ENCODE results near the gene ARRB1. TPM values are rescaled to one million over a fixed set of nuclear protein-coding genes. Genes with fewer than 3 reads are reported as not detected.

Gene ARRB1
- total RNA-seq, 1 experiment from 2014 or later: 116 TPM

GRCh38 chr11:75263944-75264349 lies 87.5 kb downstream of the ARRB1 start:
- H3K36me3 Mint-ChIP-seq (ENCODE audit: insufficient read depth, unreplicated experiment): peaks cover 59% of the 10 kb centered on the region
- H3K27ac Mint-ChIP-seq (ENCODE audit: unreplicated experiment): peak overlapping the region; percentile 29

DNA sequence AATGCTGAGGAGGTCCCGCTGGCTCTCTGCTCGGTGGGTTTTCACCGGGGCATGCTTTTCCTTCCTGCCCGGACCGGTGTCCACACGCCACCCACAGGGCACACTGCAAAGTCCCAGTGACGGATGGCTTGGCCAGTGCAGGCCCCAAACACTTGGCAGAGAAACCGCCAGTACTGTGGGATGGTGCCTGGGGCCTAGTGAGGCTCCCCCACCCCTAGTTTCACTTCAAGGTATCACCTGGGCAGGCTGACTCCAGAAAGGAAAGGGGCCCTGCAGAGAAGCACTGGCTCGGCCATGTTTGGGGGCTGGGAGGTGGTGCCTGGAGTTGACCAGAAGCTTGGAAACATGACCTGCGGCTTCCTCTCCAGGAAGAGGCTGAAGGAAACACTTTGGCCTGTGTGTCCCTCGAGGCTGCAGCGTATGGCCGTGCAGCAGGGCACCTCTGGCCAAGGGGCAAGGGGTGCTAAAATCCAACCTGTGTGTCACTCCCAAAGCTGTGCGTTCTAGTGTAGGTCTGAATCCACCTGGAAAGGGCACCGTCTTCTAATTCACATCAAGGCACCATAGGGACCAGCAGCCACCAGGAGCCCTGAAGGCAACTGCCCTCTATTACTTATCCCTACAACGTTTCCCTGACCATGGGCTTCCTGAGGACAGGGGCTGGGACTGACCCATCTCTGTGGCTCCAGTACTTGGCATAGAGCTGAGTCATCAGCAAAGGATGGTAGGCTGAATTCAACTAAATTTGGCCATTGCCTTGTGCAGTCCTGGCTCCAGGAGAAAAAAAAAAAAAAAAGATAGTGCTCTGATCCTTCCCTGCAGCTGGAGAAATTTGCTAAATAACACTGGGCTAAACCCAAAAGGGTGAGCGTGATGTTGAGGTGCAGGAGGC lies 88.3 kb downstream of the ARRB1 start:
- peak overlapping the region; percentile 29 for H3K27ac Mint-ChIP-seq (ENCODE audit: unreplicated experiment)
- no peaks in the 10 kb centered on the region for H3K9me3 Mint-ChIP-seq (ENCODE audit: unreplicated experiment)
- POLR2A ChIA-PET: interaction anchor here (0.6 to 0.9 kb wide), 2 partner anchors 117 to 771 kb away, joined by 5 to 6 read pairs; no protein-coding TSS in a partner anchor
- no peaks in the 10 kb centered on the region for H3K4me1 ChIP-seq
- peak in 1 of 2 experiments; percentile 39 for DNase-seq
- no peaks in the 10 kb centered on the region for H3K9me3 ChIP-seq
- H3K27me3 ChIP-seq (replicated peaks; ENCODE audit: control insufficient read depth, insufficient read depth, low read length): no peaks in the 10 kb centered on the region; the same call in 1 of the 2 replicates
- no TSS peak for BruUV-seq (replicated peaks)
- CTCF ChIA-PET: interaction anchor here (1.1 kb wide), 1 partner anchor 15 kb away, joined by 5 read pairs; no protein-coding TSS in a partner anchor
- no peak overlapping the region for H3K4me3 ChIP-seq (ENCODE audit: low read depth, low read length)
- H3K4me1 Mint-ChIP-seq (ENCODE audit: low read depth, unreplicated experiment): peaks cover 9% of the 10 kb centered on the region
- H3K27me3 Mint-ChIP-seq (ENCODE audit: insufficient read depth, unreplicated experiment): peaks cover 4% of the 10 kb centered on the region
- TF ChIP-seq, protein P1, sequence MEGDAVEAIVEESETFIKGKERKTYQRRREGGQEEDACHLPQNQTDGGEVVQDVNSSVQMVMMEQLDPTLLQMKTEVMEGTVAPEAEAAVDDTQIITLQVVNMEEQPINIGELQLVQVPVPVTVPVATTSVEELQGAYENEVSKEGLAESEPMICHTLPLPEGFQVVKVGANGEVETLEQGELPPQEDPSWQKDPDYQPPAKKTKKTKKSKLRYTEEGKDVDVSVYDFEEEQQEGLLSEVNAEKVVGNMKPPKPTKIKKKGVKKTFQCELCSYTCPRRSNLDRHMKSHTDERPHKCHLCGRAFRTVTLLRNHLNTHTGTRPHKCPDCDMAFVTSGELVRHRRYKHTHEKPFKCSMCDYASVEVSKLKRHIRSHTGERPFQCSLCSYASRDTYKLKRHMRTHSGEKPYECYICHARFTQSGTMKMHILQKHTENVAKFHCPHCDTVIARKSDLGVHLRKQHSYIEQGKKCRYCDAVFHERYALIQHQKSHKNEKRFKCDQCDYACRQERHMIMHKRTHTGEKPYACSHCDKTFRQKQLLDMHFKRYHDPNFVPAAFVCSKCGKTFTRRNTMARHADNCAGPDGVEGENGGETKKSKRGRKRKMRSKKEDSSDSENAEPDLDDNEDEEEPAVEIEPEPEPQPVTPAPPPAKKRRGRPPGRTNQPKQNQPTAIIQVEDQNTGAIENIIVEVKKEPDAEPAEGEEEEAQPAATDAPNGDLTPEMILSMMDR (IDR thresholded peaks at IDR 0.05; ENCODE audit: insufficient read depth in 1 of 2, low read depth in 1 of 2, low read length in 1 of 2, severe bottlenecking in 1 of 2, unreplicated experiment in 1 of 2): no peak
- no peaks in the 10 kb centered on the region for H3K36me3 ChIP-seq (ENCODE audit: control insufficient read depth, insufficient read depth, low read length)
- H3K36me3 Mint-ChIP-seq (ENCODE audit: insufficient read depth, unreplicated experiment): peaks cover 59% of the 10 kb centered on the region
- intact Hi-C loops (cut with micrococcal nuclease; ENCODE audit: unreplicated experiment): no loop called here
- no peak overlapping the region for H3K4me3 Mint-ChIP-seq (ENCODE audit: unreplicated experiment)

More at GRCh38 chr11:75263944-75264349, 87.5 kb downstream of the ARRB1 start:
- H3K4me1 Mint-ChIP-seq (ENCODE audit: low read depth, unreplicated experiment): peaks cover 9% of the 10 kb centered on the region
- ChIA-PET CTCF (no interaction called here), POLR2A (no interaction called here)
- peaks cover 4% of the 10 kb centered on the region for H3K27me3 Mint-ChIP-seq (ENCODE audit: insufficient read depth, unreplicated experiment)
- Histone ChIP-seq H3K27me3 (replicated peaks; ENCODE audit: control insufficient read depth, insufficient read depth, low read length) (no peaks in the 10 kb centered on the region; the same call in 1 of the 2 replicates), H3K4me1 (no peaks in the 10 kb centered on the region), H3K9me3 (no peaks in the 10 kb centered on the region), H3K36me3 (ENCODE audit: control insufficient read depth, insufficient read depth, low read length) (no peaks in the 10 kb centered on the region), H3K4me3 (ENCODE audit: low read depth, low read length) (no peak overlapping the region)
- no peaks in the 10 kb centered on the region for H3K9me3 Mint-ChIP-seq (ENCODE audit: unreplicated experiment)
- DNase-seq: peak in 1 of 2 experiments; percentile 38
- no peak overlapping the region for H3K4me3 Mint-ChIP-seq (ENCODE audit: unreplicated experiment)
- TF ChIP-seq, protein P1 (IDR thresholded peaks at IDR 0.05; ENCODE audit: insufficient read depth in 1 of 2, low read depth in 1 of 2, low read length in 1 of 2, severe bottlenecking in 1 of 2, unreplicated experiment in 1 of 2): no peak
- BruUV-seq (replicated peaks): no TSS peak
- intact Hi-C loops (cut with micrococcal nuclease; ENCODE audit: unreplicated experiment): no loop called here

- intact Hi-C loops (cut with micrococcal nuclease; ENCODE audit: unreplicated experiment): no loop called here
- H3K9me3 Mint-ChIP-seq (ENCODE audit: unreplicated experiment): no peaks in the 10 kb centered on the region
- no peak overlapping the region for H3K27ac Mint-ChIP-seq (ENCODE audit: unreplicated experiment)
- Histone ChIP-seq H3K36me3 (ENCODE audit: control insufficient read depth, insufficient read depth, low read length) (no peaks in the 10 kb centered on the region), H3K4me1 (no peaks in the 10 kb centered on the region), H3K9me3 (no peaks in the 10 kb centered on the region), H3K4me3 (ENCODE audit: low read depth, low read length) (no peak overlapping the region), H3K27me3 (replicated peaks; ENCODE audit: control insufficient read depth, insufficient read depth, low read length) (no peaks in the 10 kb centered on the region; the same call in 1 of the 2 replicates)
- POLR2A ChIA-PET: interaction anchor here (0.9 kb wide), 1 partner anchor 116 kb away, joined by 6 read pairs; no protein-coding TSS in a partner anchor
- H3K36me3 Mint-ChIP-seq (ENCODE audit: insufficient read depth, unreplicated experiment): peaks cover 55% of the 10 kb centered on the region
- peaks cover 9% of the 10 kb centered on the region for H3K4me1 Mint-ChIP-seq (ENCODE audit: low read depth, unreplicated experiment)
- no peak for DNase-seq
- TF ChIP-seq, protein P1 (IDR thresholded peaks at IDR 0.05; ENCODE audit: insufficient read depth in 1 of 2, low read depth in 1 of 2, low read length in 1 of 2, severe bottlenecking in 1 of 2, unreplicated experiment in 1 of 2): no peak
- CTCF ChIA-PET: interaction anchor here (1.1 kb wide), 1 partner anchor 14 kb away, joined by 5 read pairs; no protein-coding TSS in a partner anchor
- H3K4me3 Mint-ChIP-seq (ENCODE audit: unreplicated experiment): no peak overlapping the region
- peaks cover 10% of the 10 kb centered on the region for H3K27me3 Mint-ChIP-seq (ENCODE audit: insufficient read depth, unreplicated experiment)
- no TSS peak for BruUV-seq (replicated peaks)
Measured at GRCh38 chr11:75262436-75262835, 89.0 kb downstream of the ARRB1 start.

Data from Caco-2 (cell line).